ENCODE measurements around the gene TRRAP. TPM values are rescaled to one million over a fixed set of nuclear protein-coding genes. Genes with fewer than 3 reads are reported as not detected.

TRRAP gene
- polyA plus RNA-seq, 1 donor from 2014 or later = 12.9 TPM

GRCh38 chr7:98955992-98956391 lies 77.7 kb downstream of the TRRAP start:
- no peak overlapping the region for H2AFZ ChIP-seq (ENCODE audit: low read depth, low read length)
- TF ChIP-seq POLR2AphosphoS5 (IDR thresholded peaks at IDR 0.05) (no peak), EZH2 (IDR thresholded peaks at IDR 0.05; ENCODE audit: borderline replicate concordance, insufficient read depth, low read length, poor library complexity, severe bottlenecking) (no peak), SMC3 (conservative IDR thresholded peaks at IDR 0.05; ENCODE audit: poor library complexity) (no peak), TAF1 (IDR thresholded peaks at IDR 0.05; ENCODE audit: low read depth) (no peak), CTCF (IDR thresholded peaks at IDR 0.05; ENCODE audit: poor library complexity, severe bottlenecking) (no peak), REST (IDR thresholded peaks at IDR 0.05; ENCODE audit: borderline replicate concordance) (no peak), MXI1 (conservative IDR thresholded peaks at IDR 0.05; ENCODE audit: poor library complexity, severe bottlenecking) (no peak), RAD21 (conservative IDR thresholded peaks at IDR 0.05) (no peak), EP300 (conservative IDR thresholded peaks at IDR 0.05; ENCODE audit: poor library complexity, severe bottlenecking) (no peak)
- peaks cover 4% of the 10 kb centered on the region for H3K36me3 ChIP-seq (ENCODE audit: insufficient read depth, low read length)
- H3F3A ChIP-seq (ENCODE audit: insufficient read depth, low read length, poor library complexity, severe bottlenecking) = no peaks in the 10 kb centered on the region
- no peak overlapping the region for H3K4me3 ChIP-seq (ENCODE audit: low read length)
- no peak overlapping the region for H3K4me2 ChIP-seq (ENCODE audit: low read length)
- no peaks in the 10 kb centered on the region for H3K9me3 ChIP-seq (ENCODE audit: low read length)
- no peaks in the 10 kb centered on the region for H3K27me3 ChIP-seq (ENCODE audit: insufficient read depth, low read depth, low read length)
- H4K20me1 ChIP-seq (ENCODE audit: insufficient read depth) = no peaks in the 10 kb centered on the region
- H3K9me2 ChIP-seq (ENCODE audit: insufficient read depth, low read length) = no peaks in the 10 kb centered on the region
- H3K79me2 ChIP-seq (replicated peaks; ENCODE audit: insufficient read depth, low read length) = no peaks in the 10 kb centered on the region
- H3K27ac ChIP-seq (ENCODE audit: low read length) = no peak overlapping the region
- no peak overlapping the region for H3K9ac ChIP-seq (ENCODE audit: low read length)

GRCh38 chr7:98956469-98956868 lies 78.1 kb downstream of the TRRAP start:
- no peak overlapping the region for H3K27ac ChIP-seq (ENCODE audit: low read length)
- TF ChIP-seq CTCF (IDR thresholded peaks at IDR 0.05; ENCODE audit: poor library complexity, severe bottlenecking) (no peak), SMC3 (conservative IDR thresholded peaks at IDR 0.05; ENCODE audit: poor library complexity) (no peak)
- peaks cover 4% of the 10 kb centered on the region for H3K36me3 ChIP-seq (ENCODE audit: insufficient read depth, low read length)

More at GRCh38 chr7:98956469-98956868, 78.1 kb downstream of the TRRAP start:
- H3K4me2 ChIP-seq (ENCODE audit: low read length) = no peak overlapping the region
- H3K9ac ChIP-seq (ENCODE audit: low read length) = no peak overlapping the region
- H4K20me1 ChIP-seq (ENCODE audit: insufficient read depth) = no peaks in the 10 kb centered on the region
- H3F3A ChIP-seq (ENCODE audit: insufficient read depth, low read length, poor library complexity, severe bottlenecking) = no peaks in the 10 kb centered on the region
- H3K27me3 ChIP-seq (ENCODE audit: insufficient read depth, low read depth, low read length) = no peaks in the 10 kb centered on the region
- H3K9me2 ChIP-seq (ENCODE audit: insufficient read depth, low read length) = no peaks in the 10 kb centered on the region
- H3K4me3 ChIP-seq (ENCODE audit: low read length) = no peak overlapping the region
- no peak overlapping the region for H2AFZ ChIP-seq (ENCODE audit: low read depth, low read length)
- no peaks in the 10 kb centered on the region for H3K9me3 ChIP-seq (ENCODE audit: low read length)
- H3K79me2 ChIP-seq (replicated peaks; ENCODE audit: insufficient read depth, low read length) = no peaks in the 10 kb centered on the region

Data from neural cell (in vitro differentiated cells).